MM.1S (cell line): Measurements from ENCODE around the gene CHAF1A.

ENCODE experiments used
- CTCF ChIP-seq: fragments of 300-600 bp; sonication (generic); IDR thresholded peaks from 2 replicates; pipeline ENCODE4 v1.5.1; 2016; ENCODE audit warnings: antibody characterized with exemption, low read length, mixed read lengths
- EZH2 ChIP-seq: fragments of 300-600 bp; sonication (generic); optimal IDR thresholded peaks from 2 replicates; pipeline ENCODE3; 2017; ENCODE audit warnings: low read depth, mild to moderate bottlenecking, antibody characterized with exemption, low read length, mixed read lengths

GRCh38 chr19:4371247-4372164 lies 30.9 kb upstream of the CHAF1A start:
- no peak for TF ChIP-seq CTCF
- TF ChIP-seq EZH2, result no peak
